HG03442 (cell line): ENCODE results near the gene TRAPPC2.
"Not testable (repeated sequence)": the region's sequence is repeated elsewhere in the genome, so short reads cannot be mapped to it uniquely, and the experiment has no call there.

Experiments used
- ATAC-seq: cut with Tn5 transposase; IDR thresholded peaks from one replicate; pipeline ENCODE4 v1.9.1; 2021; ENCODE audit warnings: mild to moderate bottlenecking, moderate library complexity; ENCODE audit not compliant: unreplicated experiment

TRAPPC2 gene

DNA sequence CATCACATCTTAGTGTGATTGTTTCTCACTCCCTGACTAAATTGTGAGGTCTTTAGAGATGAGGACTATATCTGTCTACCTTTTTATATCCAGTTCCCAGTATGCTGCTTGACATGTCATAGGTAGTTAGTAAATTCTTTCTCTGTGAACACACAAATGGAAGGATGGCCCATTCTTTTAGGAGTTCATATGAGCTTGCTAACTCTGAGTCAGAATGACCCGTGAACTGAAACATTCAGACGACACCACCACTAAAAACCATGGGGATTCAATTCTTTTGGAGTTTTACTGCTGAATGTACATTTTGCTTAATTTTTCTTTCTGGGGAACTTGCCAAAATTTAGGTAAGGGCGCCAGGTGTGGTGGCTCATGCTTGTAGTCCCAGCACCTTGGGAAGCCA, 14.1 kb upstream of the TRAPPC2 start:
- no peak for ATAC-seq

DNA sequence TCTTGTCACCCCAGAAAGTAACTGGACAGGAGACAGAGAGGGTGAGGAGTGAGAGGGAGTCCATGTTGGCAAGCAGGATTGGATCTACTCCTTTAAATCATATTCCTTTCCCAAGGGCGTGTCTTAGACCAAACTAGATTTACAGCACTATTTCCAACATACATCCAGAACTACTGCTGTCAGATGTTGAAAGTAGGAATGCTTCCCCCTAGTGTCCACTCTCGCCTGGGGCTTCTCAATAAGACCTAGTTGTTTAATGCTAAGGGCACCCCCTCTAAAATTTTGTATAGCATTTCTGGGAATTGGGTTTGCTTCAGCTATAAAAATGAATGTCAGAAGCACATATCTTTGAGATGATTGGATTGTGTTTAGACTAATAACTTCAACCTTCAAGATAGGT, 13.4 kb upstream of the TRAPPC2 start:
- ATAC-seq, result no peak

DNA sequence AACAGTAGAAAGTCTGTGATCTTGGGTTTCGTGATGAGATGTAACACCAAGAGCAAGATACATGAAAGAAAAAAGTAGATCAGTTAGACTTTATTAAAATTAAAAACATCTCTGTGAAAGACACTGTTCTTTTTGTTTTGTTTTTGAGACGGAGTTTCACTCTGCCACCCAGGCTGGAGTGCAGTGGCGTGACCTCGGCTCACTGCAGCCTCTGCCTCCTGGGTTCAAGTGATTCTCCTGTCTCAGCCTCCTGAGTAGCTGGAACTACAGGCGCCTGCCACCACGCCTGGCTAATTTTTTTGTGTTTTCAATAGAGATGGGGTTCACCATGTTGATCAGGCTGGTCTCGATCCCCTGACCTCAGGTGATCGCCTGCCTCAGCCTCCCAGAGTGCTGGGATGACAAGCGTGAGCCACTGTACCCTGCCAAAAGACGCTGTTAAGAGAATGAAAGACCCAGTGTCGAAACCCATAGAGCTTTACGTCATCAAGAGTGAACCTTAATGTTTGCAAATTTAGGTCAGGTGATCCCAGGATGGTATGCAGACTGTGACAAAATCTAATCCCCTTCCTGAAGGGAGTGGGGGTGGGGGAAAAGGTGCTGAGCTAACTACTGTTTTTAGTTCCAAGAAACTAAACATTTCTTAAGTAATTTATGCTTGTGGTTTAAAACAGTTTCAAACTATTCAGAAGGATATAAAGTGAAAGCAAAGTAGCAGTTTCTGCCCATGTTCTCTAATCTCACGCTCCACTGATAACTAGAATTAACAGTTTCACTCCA, 8.2 kb upstream of the TRAPPC2 start:
- peak; percentile 95 for ATAC-seq

DNA sequence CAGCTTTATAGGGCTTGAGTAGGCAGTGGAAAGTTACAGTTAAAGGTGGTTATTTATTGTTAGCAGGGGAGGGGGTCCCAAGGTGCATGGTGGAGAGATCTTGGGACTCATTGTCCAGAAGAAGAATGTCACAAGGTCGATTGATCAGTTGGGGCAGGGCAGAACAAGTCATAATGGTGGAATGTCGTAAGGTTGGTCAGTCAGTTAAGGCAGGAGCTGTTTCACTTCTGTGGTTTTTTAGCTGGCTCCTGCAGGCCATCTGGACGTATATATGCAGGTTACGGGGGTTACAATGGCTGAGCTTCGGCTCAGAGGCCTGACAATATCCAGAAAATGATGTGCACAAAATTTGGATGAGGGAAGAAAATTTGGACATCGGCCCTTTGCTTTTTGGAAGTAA, 7.3 kb upstream of the TRAPPC2 start:
- no peak for ATAC-seq

DNA sequence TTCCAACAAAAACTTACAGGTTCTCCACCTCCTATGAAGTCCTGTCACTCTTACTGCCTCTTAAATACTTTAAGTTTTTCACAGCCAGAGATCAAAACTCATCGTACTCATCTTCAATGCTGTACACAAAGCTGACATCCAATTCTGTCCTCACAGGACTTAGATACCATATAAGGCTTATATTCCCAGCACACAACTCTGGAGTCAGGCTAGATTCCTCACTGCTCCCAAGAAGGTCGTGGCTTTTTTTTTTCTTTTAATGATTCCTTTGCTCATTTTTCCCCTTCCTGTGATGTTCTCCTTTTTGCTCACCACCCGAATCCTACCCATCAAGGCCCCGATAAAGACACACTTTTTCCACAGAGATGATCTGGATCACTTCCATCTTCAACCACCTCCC, 914 bp downstream of the TRAPPC2 start:
- ATAC-seq, result no peak

DNA sequence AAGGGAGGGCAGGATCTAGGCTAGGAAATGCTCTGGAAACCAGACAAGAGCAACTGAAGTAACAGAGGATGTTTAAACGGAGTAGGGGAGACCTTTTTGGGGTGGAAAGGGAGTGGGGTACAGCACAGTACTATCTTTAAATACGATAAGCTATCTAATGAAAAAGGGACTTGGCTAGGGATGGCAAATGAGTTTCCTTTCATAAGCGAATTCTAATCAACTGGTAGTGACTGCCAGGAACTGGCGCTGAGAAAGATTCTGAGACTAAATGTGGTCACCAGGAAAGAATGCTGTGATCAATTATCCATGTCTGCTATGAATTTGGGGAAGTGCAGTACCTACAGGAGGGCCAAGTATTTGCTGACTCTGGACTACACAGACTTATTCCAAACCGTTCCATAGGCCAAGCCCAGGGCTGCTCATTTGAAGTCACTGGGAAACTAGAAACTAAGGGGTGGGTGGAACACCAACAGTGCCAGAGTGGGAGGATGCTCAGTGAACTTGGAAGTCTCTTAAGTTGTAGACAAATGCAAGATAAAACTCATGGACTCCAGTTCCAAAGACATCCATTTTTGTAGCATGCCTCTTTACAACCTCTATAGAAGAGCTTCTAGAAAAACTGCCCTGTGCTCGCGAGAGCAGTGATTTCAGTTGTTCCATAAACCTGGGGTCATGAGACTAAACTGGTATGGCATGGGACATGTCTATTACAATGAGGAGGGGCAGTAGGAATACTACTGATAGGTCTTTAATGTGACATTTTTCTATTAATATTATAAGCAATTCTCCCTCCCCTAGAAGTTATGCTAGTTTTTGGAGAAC, 2.0 kb downstream of the TRAPPC2 start:
- ATAC-seq, result no peak

DNA sequence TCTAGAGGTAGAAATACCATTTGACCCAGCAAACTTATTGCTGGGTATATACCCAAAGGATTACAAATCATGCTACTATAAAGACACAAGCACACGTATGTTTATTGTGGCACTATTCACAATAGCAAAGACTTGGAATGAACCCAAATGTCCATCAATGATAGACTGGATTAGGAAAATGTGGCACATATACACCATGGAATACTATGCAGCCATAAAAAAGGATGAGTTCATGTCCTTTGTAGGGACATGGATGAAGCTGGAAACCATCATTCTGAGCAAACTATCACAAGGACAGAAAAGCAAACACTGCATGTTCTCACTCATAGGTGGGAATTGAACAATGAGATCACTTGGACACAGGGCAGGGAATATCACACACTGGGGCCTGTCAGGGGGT, 3.9 kb downstream of the TRAPPC2 start:
- ATAC-seq, result not testable (repeated sequence)

DNA sequence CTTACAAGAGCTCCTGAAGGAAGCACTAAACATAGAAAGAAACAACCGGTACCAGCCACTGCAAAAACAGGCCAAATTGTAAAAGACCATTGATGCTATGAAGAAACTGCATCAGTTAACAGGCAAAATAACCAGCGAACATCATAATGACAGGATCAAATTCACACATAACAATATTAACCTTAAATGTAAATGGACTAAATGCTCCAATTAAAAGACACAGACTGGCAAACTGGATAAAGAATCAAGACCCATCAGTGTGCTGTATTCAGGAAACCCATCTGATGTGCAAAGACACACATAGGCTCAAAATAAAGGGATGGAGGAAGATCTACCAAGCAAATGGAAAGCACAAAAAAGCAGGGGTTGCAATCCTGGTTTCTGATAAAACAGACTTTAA, 7.8 kb downstream of the TRAPPC2 start:
- not testable (repeated sequence) for ATAC-seq

DNA sequence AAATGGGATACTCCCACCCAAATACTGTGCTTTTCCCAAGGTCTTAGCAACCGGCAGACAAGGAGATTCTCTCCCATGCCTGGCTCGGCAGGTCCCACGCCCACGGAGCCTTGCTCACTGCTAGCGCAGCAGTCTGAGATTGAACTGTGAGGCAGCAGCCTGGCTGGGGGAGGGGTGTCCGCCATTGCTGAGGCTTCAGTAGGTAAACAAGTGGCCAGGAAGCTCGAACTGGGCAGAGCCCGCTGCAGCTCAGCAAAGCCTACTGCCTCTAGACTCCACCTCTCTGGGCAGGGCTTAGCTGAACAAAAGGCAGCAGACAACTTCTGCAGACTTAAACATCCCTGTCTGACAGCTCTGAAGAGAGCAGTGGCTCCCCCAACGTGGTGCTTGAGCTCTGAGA, 9.5 kb downstream of the TRAPPC2 start:
- ATAC-seq, result not testable (repeated sequence)

DNA sequence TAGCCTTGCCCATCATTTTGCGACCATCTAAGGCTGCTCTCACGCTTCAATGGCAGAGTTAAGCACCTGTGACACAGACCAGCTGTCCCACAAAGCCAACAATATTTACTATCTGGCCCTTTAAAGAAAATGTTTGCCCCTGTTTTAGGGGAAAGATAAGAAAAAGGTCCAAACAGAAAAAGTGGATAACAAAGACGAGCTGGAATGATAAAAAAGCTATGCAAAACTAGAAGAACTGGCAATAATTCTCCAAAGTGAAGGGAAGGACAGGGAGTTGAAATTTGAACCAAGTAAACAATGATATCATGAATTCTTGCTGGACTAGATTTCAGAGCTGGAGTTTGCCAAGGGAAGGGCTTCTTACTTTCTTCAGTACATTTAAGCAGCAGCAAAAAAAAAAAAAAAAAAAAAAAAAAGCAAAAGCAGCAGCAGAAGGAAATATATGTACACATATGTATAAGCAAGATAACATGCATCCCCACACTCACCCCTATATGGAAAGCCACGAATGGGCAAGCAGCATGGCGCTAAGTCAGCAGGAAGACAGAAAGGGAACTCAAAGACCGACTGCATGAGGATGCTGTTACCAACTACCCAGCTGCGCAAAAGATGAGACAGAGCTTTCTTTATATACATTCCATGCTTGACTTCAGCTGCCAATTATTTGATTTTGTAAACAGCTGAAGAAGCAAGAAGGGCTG, 12.5 kb downstream of the TRAPPC2 start:
- no peak for ATAC-seq

DNA sequence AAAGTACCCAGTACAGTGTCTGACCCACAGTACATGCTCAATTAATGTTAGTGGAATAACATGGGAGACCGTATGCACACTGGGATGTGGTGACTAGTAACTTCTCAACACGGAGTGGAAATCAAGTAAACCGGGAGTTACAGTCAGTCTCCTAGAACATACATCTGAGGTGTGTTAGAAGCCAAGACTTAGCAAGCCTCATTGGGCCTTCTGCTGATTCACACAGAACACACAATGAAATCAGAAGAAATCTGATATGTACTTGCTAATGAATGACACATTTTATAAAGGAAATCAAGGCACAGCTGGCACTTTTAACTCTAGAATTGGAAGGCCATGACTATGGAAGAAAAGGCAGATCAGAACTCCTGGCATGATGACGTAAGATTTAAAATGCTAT, 13.0 kb downstream of the TRAPPC2 start:
- no peak for ATAC-seq

DNA sequence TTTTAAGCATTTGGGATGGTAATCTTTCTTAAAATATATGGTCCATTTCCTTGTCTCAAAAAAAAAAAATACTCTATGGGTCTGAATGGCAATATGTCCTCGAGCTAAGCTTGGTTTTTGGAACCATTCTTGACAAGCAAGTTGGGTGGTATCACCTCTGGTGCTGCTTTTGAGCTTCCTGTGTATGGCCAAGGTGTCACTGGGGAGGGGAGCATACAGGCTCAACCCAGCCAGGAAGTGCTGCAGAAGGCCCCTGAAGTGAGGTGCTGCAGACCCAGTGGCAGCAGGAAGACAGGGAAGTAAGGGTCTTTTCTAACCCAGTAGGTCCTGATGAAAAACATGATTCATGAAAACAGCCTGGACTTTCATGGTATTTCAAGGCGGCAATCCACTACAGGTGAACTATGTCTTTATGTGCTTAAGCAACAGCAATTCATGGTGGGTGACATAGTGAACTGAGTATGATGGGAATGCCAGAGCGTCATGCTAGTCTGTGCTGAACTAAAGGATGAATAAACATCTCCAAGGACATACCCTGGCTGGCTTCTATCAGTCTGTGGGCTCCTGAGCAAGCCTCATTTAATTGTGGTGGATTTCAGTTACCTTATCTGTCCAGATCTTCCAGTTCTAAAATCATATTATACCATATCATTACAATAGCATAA, 15.1 kb downstream of the TRAPPC2 start:
- no peak for ATAC-seq

DNA sequence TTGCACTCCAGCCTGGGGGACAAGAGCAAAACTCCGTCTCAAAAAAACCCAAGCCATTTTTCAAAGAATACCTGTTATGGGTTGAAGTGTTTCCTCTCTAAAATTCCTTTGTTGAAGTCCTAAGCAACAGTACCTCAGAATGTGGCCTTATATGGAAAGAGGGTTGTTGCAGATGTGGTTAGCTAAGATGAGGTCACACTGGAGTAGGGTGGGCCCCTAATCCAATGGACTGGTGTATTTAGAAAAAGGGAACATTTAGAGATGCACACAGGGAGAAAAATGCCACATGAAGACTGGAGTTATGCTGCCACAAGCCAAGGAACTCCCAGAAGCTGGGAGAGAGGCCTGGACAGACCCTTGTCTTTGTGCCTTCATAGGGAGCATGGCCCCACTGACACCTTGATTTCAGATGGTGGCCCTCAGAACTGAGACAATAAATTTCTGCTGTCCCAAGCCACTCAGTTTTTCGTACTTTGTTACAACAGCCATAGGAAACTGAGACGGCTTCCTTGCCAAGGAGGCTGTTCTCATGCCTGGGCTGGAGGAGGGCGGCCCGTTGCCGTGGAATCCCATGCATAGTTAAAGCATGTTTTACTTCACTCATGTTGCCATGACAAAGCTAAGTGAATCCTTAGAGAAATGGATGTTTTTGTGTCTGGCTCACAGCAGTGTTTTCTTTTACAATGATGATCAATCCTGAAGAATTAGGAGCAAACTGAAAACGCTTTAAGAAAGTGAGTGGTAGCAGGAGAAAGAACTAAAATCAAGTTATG, 16.5 kb downstream of the TRAPPC2 start:
- no peak for ATAC-seq

DNA sequence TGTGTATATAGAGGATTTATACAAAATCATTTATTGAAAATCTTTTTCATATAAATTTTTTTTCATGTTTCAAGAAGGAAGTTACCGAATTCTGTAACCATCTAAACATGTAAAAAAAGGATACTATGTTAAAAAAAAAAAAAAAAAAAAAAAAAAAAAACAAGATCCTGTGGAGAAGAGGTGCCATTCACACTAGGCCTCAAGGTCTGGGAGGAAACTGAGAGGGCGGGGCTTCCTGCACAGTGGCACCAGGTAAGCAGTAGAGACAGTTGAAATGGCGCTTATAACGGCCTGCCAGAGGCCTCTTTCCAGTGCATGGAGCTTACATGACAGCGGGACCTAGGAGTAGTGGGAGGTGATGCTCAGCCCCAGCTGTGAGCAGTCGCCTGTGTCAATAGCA, 17.5 kb downstream of the TRAPPC2 start:
- no peak for ATAC-seq

DNA sequence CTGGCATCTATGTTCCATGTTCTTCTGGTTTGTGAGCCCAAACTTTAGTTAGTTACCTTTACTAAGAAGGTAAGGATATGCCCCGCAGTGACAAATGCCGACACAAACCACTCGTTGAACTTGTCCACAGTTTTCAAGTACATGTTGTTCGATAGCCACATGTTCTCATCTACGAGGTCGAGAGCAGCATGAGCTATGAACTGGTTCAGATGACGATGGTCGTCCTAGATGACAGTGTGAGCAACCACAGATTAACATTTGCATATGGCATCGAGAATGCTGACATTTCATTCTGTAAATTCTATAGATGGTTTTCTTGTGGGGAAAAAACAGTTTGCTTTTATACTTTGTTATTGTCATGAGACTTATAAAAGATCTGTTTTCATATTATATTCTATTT, 18.0 kb downstream of the TRAPPC2 start:
- no peak for ATAC-seq

DNA sequence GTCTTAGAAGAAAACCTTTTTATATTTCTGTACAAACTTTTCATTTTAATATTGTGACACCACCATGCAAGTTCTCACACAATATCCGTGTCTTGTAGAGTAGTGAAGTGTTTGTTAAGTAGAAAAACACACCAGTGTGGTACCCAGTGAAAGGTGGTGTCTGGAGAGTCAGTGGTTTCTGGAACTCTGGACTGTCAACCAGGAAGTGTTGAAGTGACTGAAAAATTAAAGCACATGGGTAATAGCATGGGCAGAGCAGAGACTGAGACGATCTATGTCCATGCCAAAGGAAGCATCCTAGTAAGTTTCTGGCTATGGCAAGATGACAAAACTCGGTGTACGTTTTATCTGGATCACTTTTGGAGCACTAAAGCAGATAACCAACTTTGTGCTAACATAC, 23.3 kb downstream of the TRAPPC2 start:
- no peak for ATAC-seq

DNA sequence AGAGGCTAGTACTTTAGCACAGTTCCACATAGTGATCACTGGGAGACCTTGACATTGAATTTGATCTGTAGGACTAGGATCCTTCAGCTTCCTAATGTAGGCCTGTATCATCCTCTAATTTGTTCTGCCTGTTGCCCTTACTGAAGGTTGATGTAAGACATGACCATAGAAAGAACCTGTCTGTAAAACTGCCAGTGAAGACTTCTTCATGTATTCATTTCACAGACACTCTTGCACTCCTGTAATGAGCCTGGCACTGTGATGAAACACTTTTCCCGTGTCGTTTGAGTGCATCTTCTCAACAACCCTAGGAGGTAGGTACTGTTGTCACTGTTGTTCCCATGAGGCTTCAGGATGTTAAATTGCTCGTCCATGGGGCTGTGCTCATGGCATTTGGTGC, 30.8 kb downstream of the TRAPPC2 start:
- ATAC-seq, result no peak

DNA sequence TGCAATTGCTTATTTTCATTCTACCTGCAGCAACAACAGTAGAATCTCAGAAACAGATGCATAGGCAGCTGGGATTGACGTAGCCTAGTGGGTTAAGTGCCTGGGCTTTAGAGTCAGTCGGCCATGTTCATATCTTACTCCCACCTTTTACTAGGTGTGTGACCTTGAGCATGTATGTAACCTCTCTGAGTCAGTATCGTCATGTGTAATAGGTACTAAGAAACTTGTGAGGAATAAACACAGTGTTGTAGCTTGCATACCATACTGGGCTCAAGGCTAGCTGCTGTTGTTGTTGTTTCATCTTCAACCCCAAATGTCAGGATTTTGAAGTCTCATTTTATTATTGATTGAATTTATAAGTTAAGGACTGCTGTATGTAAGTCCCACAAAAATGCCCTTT, 31.3 kb downstream of the TRAPPC2 start:
- ATAC-seq, result no peak

DNA sequence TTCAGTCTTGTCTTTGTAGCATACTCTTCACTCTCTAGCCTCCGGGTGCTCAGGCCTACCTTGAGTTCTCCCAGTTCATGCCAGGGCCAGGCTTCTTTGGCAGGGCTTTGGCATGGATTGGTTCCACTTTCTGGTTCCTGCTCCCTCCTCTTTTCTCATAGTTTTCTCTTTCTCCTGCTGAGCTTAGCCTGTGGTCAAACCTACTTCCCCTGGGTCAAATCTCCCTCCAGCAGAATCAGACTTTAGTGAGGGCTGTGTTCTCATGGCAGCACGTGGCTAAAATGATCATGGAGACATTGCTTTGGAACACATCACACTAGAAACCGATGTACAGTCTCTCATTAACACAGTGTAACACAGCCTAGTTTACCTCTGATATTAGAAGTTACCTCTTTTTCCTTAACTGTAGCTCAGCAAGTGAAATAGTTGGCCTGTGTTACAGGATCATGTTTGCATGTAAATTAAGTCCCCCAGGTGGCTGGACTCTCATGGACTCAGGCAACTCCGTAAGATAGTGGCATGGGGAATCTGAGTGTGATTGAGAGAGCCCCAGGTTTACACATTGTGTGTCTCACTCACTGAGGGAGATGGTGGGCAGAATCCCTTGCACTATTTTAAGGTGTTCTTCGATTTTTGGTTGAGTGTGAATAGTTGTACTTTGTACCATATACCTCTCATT, 32.2 kb downstream of the TRAPPC2 start:
- no peak for ATAC-seq

DNA sequence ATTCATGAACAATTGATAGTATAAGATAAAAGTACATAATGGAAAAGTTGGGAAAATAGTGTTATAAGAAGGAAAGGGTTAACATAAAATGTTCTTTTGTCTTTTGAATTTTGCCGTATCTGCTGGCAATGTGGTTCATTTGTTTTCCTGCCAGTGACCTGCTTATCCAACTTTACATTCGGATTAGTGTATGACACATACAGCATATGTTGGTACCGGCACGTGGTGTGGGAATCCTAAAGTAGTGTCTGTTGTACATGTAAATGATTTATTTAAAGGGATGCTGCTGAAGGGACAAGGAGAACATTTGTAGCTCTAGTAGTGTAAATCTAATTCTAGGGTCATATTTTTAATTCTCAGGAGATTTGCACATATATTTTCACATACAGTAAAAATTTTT, 34.0 kb downstream of the TRAPPC2 start:
- ATAC-seq, result no peak
